Tracheal epithelial cell (primary cell): ENCODE results near the gene NEUROG2. TPM values are rescaled to one million over a fixed set of nuclear protein-coding genes. Genes with fewer than 3 reads are reported as not detected.

Source experiments
- total RNA-seq: library from RNA; depleted of rRNA; stranded (reverse); fragments of >200 nt; gene quantifications from 2 replicates; pipeline ENCODE4 v1.2.1, GENCODE V29; 2014

NEUROG2 gene
- total RNA-seq: not detected in 2 replicates

GRCh38 chr4:112516066-112516470 is at the start of gene NEUROG2:
TSS of gene NEUROG2 (minus strand) at chr4:112516180. CDS start at chr4:112515475, 705 bp downstream.

Other genes starting within 250 kb of the NEUROG2 start
- gene TIFA, start 230.3 kb downstream of the NEUROG2 start, total RNA-seq: 3.4 and 13.0 TPM in 2 replicates
- gene ALPK1, start 218.8 kb downstream of the NEUROG2 start, total RNA-seq: 9.2 and 15.8 TPM in 2 replicates
- gene ZGRF1, start 120.7 kb upstream of the NEUROG2 start, total RNA-seq: 3.9 and 4.7 TPM in 2 replicates
- gene LARP7, start 121.0 kb upstream of the NEUROG2 start, total RNA-seq: 13.6 and 14.9 TPM in 2 replicates